ENCODE data around the gene LRRC1.
"Not testable (repeated sequence)": the region's sequence is repeated elsewhere in the genome, so short reads cannot be mapped to it uniquely, and the experiment has no call there.

LRRC1 gene

GRCh38 chr6:53794720-53795339 is at the start of gene LRRC1:
LRRC1 (plus strand) TSS chr6:53795005; CDS start chr6:53795257, 252 bp downstream.
- DNase-seq (ENCODE audit: low read depth in 2 of 2) = peak; percentile 76 to 77

GRCh38 chr6:53746442-53747103 is 48.2 kb upstream of the LRRC1 start:
- no peak for DNase-seq (ENCODE audit: low read depth in 2 of 2)

GRCh38 chr6:53750052-53750650 is 44.7 kb upstream of the LRRC1 start:
- no peak for DNase-seq (ENCODE audit: low read depth in 2 of 2)

- DNase-seq (ENCODE audit: low read depth in 2 of 2) = no peak
Measured at GRCh38 chr6:53751417-53751816, 43.4 kb upstream of the LRRC1 start.

- no peak for DNase-seq (ENCODE audit: low read depth in 2 of 2)
Measured at GRCh38 chr6:53752440-53752839, 42.4 kb upstream of the LRRC1 start.

- DNase-seq (ENCODE audit: low read depth in 2 of 2) = no peak
Measured at GRCh38 chr6:53752856-53753255, 41.9 kb upstream of the LRRC1 start.

GRCh38 chr6:53754330-53754729 is 40.5 kb upstream of the LRRC1 start:
- DNase-seq (ENCODE audit: low read depth in 2 of 2) = no peak

GRCh38 chr6:53756396-53756795 is 38.4 kb upstream of the LRRC1 start:
- DNase-seq (ENCODE audit: low read depth in 2 of 2) = no peak

- no peak for DNase-seq (ENCODE audit: low read depth in 2 of 2)
Measured at GRCh38 chr6:53758496-53758895, 36.3 kb upstream of the LRRC1 start.

- no peak for DNase-seq (ENCODE audit: low read depth in 2 of 2)
Measured at GRCh38 chr6:53761036-53761435, 33.8 kb upstream of the LRRC1 start.

GRCh38 chr6:53765270-53765669 is 29.5 kb upstream of the LRRC1 start:
- DNase-seq (ENCODE audit: low read depth in 2 of 2) = no peak

GRCh38 chr6:53766930-53767329 is 27.9 kb upstream of the LRRC1 start:
- no peak for DNase-seq (ENCODE audit: low read depth in 2 of 2)

- DNase-seq (ENCODE audit: low read depth in 2 of 2) = no peak
Measured at GRCh38 chr6:53767941-53768340, 26.9 kb upstream of the LRRC1 start.

GRCh38 chr6:53768636-53769035 is 26.2 kb upstream of the LRRC1 start:
- no peak for DNase-seq (ENCODE audit: low read depth in 2 of 2)

- no peak for DNase-seq (ENCODE audit: low read depth in 2 of 2)
Measured at GRCh38 chr6:53770780-53771249, 24.0 kb upstream of the LRRC1 start.

- no peak for DNase-seq (ENCODE audit: low read depth in 2 of 2)
Measured at GRCh38 chr6:53771785-53772624, 22.8 kb upstream of the LRRC1 start.

- no peak for DNase-seq (ENCODE audit: low read depth in 2 of 2)
Measured at GRCh38 chr6:53773044-53773696, 21.6 kb upstream of the LRRC1 start.

GRCh38 chr6:53776152-53776551 is 18.7 kb upstream of the LRRC1 start:
- not testable (repeated sequence) for DNase-seq (ENCODE audit: low read depth in 2 of 2)

- DNase-seq (ENCODE audit: low read depth in 2 of 2) = not testable (repeated sequence)
Measured at GRCh38 chr6:53784991-53785390, 9.8 kb upstream of the LRRC1 start.

- no peak for DNase-seq (ENCODE audit: low read depth in 2 of 2)
Measured at GRCh38 chr6:53786832-53787231, 8.0 kb upstream of the LRRC1 start.

- no peak for DNase-seq (ENCODE audit: low read depth in 2 of 2)
Measured at GRCh38 chr6:53790886-53791285, 3.9 kb upstream of the LRRC1 start.

GRCh38 chr6:53792016-53792415 is 2.8 kb upstream of the LRRC1 start:
- DNase-seq (ENCODE audit: low read depth in 2 of 2) = no peak

Measured in stimulated activated CD8-positive, alpha-beta memory T cell treated with anti-CD3 and anti-CD28 coated beads, Interleukin-15, amount 100 ng/mL, for 48 hours (primary cell).